Caco-2 (cell line): ENCODE results near the gene SOX21. TPM values are rescaled to one million over a fixed set of nuclear protein-coding genes. Genes with fewer than 3 reads are reported as not detected.

Experiments used
- BruUV-seq: library from RNA; stranded (reverse); fragments of 400-500 nt; replicated peaks from 2 replicates; lab custom pipeline; 2021; lab: Mats Ljungman, UMichigan
- CTCF ChIA-PET: fragments of 300-600 bp; sonication (Branson Sonifier 250); formaldehyde crosslinking; loops from one replicate; lab custom pipeline; 2022; ENCODE audit warnings: antibody characterized with exemption; lab: Charles Lee
- POLR2A ChIA-PET: fragments of 300-600 bp; sonication (Branson Sonifier 250); formaldehyde crosslinking; loops from one replicate; lab custom pipeline; 2022; ENCODE audit warnings: antibody characterized with exemption; lab: Charles Lee
- DNase-seq, 2 experiments: peaks; one replicate each; pipeline versions ENCODE4 v3.0.0 to v3.0.0-alpha.2; 2020 to 2022
- H3K27me3 ChIP-seq: replicated peaks from 2 replicates; pipeline ENCODE4 v1.6.0; 2011; ENCODE audit warnings: low read length; ENCODE audit not compliant: control insufficient read depth, insufficient read depth
- H3K36me3 ChIP-seq: 2 replicates; pipeline ENCODE4 v1.5.1; 2011; ENCODE audit warnings: low read length; ENCODE audit not compliant: control insufficient read depth, insufficient read depth
- H3K4me1 ChIP-seq: fragments of 250-450 bp; sonication (Bioruptor Pico); 2 replicates; pipeline ENCODE4 v1.5.1; 2020; ENCODE audit warnings: mild to moderate bottlenecking
- H3K4me3 ChIP-seq: 2 replicates; pipeline ENCODE4 v1.5.1; 2011; ENCODE audit warnings: low read depth, mild to moderate bottlenecking, control low read depth, low read length
- H3K9me3 ChIP-seq: fragments of 250-450 bp; sonication (Bioruptor Pico); 2 replicates; pipeline ENCODE4 v1.5.1; 2020; ENCODE audit warnings: mild to moderate bottlenecking, moderate library complexity
- H3K27ac Mint-ChIP-seq: one replicate; pipeline ENCODE4 v1.8.0; 2022; ENCODE audit warnings: mixed read lengths; ENCODE audit not compliant: unreplicated experiment
- H3K27me3 Mint-ChIP-seq: one replicate; pipeline ENCODE4 v1.8.0; 2022; ENCODE audit warnings: mixed read lengths; ENCODE audit not compliant: insufficient read depth, unreplicated experiment
- H3K36me3 Mint-ChIP-seq: one replicate; pipeline ENCODE4 v1.8.0; 2022; ENCODE audit warnings: mild to moderate bottlenecking, mixed read lengths; ENCODE audit not compliant: insufficient read depth, unreplicated experiment
- H3K4me1 Mint-ChIP-seq: one replicate; pipeline ENCODE4 v1.8.0; 2022; ENCODE audit warnings: low read depth, mixed read lengths; ENCODE audit not compliant: unreplicated experiment
- H3K4me3 Mint-ChIP-seq: one replicate; pipeline ENCODE4 v1.8.0; 2022; ENCODE audit warnings: mild to moderate bottlenecking, moderate library complexity, mixed read lengths; ENCODE audit not compliant: unreplicated experiment
- H3K9me3 Mint-ChIP-seq: one replicate; pipeline ENCODE4 v1.8.0; 2022; ENCODE audit warnings: mixed read lengths; ENCODE audit not compliant: unreplicated experiment
- intact Hi-C: fragments of 100-400 bp; cut with micrococcal nuclease; formaldehyde crosslinking; loops from one replicate; pipeline ENCODE4 v1.10.0; 2022; ENCODE audit not compliant: unreplicated experiment
- total RNA-seq: library from RNA; stranded (reverse); gene quantifications from 2 replicates; pipeline ENCODE4 v1.2.3, GENCODE V29; 2022
- TF ChIP-seq, protein P1 (sequence below), 2 experiments: fragments of 200-600 bp in 1 of 2; IDR thresholded peaks; 1 replicate in 1 of 2; 2 replicates in 1 of 2; pipeline versions ENCODE4 v1.5.1 to v1.8.0; 2011 to 2022; ENCODE audit warnings: antibody characterized with exemption in 1 of 2, control low read depth in 1 of 2, inconsistent platforms in 1 of 2, low read depth in 1 of 2, low read length in 1 of 2, mild to moderate bottlenecking in 1 of 2, moderate library complexity in 1 of 2; ENCODE audit not compliant: insufficient read depth in 1 of 2, severe bottlenecking in 1 of 2, unreplicated experiment in 1 of 2

SOX21 gene
- total RNA-seq, 1 experiment from 2014 or later, result 0.14 TPM

DNA sequence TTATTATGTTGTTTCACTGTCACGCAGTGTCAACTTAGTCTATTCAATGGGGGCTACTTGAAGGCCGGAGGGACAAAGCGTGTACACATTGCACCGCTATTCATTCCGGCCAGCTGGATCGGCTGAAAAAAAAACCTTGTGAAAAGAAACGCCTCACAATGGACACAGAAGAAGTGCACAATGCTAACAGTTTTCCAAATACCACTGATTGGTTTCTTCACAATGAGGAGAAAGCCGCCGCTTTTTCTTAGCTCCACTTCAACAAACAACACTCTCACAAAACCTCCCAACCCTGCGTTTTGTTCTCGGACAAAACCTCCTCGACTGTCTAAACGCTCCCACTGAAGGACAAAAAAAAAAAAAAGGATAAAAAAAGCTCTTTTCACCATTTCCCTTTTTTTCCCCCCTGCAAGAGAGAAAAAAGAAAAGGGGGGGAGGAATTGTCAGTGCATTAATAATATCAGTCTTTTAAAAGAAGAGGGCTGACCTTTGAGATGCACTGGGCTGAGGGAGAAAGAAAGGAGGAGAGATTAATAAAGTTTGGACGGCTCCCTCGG, 5.4 kb downstream of the SOX21 start:
- H3K27me3 Mint-ChIP-seq, result peaks cover 32% of the 10 kb centered on the region
- intact Hi-C loops, result no loop called here
- Histone ChIP-seq H3K4me1 (no peaks in the 10 kb centered on the region), H3K27me3 (peaks cover 2% of the 10 kb centered on the region), H3K4me3 (no peak overlapping the region), H3K36me3 (no peaks in the 10 kb centered on the region), H3K9me3 (no peaks in the 10 kb centered on the region)
- no TSS peak for BruUV-seq
- TF ChIP-seq, protein P1, sequence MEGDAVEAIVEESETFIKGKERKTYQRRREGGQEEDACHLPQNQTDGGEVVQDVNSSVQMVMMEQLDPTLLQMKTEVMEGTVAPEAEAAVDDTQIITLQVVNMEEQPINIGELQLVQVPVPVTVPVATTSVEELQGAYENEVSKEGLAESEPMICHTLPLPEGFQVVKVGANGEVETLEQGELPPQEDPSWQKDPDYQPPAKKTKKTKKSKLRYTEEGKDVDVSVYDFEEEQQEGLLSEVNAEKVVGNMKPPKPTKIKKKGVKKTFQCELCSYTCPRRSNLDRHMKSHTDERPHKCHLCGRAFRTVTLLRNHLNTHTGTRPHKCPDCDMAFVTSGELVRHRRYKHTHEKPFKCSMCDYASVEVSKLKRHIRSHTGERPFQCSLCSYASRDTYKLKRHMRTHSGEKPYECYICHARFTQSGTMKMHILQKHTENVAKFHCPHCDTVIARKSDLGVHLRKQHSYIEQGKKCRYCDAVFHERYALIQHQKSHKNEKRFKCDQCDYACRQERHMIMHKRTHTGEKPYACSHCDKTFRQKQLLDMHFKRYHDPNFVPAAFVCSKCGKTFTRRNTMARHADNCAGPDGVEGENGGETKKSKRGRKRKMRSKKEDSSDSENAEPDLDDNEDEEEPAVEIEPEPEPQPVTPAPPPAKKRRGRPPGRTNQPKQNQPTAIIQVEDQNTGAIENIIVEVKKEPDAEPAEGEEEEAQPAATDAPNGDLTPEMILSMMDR (IDR thresholded peaks at IDR 0.05; ENCODE audit: insufficient read depth in 1 of 2, low read depth in 1 of 2, low read length in 1 of 2, severe bottlenecking in 1 of 2, unreplicated experiment in 1 of 2), result no peak
- no peak for DNase-seq
- ChIA-PET POLR2A (no interaction called here), CTCF (interaction anchor here (0.7 kb wide), 1 partner anchor 28 kb away, joined by 5 read pairs; no protein-coding TSS in a partner anchor)
- H3K36me3 Mint-ChIP-seq, result no peaks in the 10 kb centered on the region
- no peak overlapping the region for H3K4me3 Mint-ChIP-seq
- H3K27ac Mint-ChIP-seq, result no peak overlapping the region
- H3K4me1 Mint-ChIP-seq, result no peaks in the 10 kb centered on the region
- H3K9me3 Mint-ChIP-seq, result no peaks in the 10 kb centered on the region

DNA sequence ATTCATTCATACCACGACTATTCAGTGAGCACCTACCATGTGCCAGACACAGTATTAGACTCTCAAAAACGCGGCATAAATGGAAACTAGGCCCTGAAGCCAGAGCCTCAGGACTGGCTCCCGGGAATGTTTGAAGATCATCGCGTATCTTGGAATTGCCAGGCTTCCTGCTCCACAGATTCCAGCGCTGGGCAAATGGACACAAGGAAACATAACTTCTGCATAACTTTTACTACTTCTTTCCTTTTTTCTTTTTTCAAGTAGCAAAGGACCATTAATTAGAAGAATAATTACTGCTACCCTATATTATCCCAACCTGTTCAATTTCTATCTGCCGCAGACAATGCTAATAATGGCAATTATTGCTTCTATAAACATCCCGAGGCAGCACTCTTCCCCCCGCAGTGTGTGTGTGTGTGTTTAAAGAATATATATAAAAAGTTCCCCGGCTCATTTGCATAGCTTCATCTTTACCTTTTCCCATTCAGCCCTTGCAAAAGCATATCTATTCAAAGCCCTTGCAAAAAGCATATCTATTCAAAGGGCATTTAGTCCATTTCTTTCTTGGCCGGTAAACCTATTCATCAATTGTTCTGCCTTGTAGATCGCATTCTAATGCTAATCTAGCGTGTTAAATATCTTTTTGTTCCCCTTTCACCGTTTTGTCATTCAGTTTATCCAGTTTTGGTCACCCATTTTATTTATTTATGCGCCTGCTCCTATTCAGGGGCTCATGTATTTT, 6.1 kb downstream of the SOX21 start:
- CTCF ChIA-PET, result interaction anchor here (0.7 kb wide), 1 partner anchor 27 kb away, joined by 5 read pairs; no protein-coding TSS in a partner anchor
- H3K9me3 ChIP-seq, result no peaks in the 10 kb centered on the region
- Mint-ChIP-seq H3K27ac (no peak overlapping the region), H3K36me3 (no peaks in the 10 kb centered on the region), H3K9me3 (no peaks in the 10 kb centered on the region), H3K27me3 (peaks cover 32% of the 10 kb centered on the region), H3K4me3 (no peak overlapping the region), H3K4me1 (no peaks in the 10 kb centered on the region)
- H3K4me1 ChIP-seq, result no peaks in the 10 kb centered on the region
- H3K27me3 ChIP-seq, result no peaks in the 10 kb centered on the region; the same call in 1 of the 2 replicates
- intact Hi-C loops, result no loop called here
- no peaks in the 10 kb centered on the region for H3K36me3 ChIP-seq
- no peak overlapping the region for H3K4me3 ChIP-seq
- TF ChIP-seq, protein P1 (IDR thresholded peaks at IDR 0.05; ENCODE audit: insufficient read depth in 1 of 2, low read depth in 1 of 2, low read length in 1 of 2, severe bottlenecking in 1 of 2, unreplicated experiment in 1 of 2), result no peak
- no TSS peak for BruUV-seq
- POLR2A ChIA-PET, result no interaction called here
- DNase-seq, result no peak

DNA sequence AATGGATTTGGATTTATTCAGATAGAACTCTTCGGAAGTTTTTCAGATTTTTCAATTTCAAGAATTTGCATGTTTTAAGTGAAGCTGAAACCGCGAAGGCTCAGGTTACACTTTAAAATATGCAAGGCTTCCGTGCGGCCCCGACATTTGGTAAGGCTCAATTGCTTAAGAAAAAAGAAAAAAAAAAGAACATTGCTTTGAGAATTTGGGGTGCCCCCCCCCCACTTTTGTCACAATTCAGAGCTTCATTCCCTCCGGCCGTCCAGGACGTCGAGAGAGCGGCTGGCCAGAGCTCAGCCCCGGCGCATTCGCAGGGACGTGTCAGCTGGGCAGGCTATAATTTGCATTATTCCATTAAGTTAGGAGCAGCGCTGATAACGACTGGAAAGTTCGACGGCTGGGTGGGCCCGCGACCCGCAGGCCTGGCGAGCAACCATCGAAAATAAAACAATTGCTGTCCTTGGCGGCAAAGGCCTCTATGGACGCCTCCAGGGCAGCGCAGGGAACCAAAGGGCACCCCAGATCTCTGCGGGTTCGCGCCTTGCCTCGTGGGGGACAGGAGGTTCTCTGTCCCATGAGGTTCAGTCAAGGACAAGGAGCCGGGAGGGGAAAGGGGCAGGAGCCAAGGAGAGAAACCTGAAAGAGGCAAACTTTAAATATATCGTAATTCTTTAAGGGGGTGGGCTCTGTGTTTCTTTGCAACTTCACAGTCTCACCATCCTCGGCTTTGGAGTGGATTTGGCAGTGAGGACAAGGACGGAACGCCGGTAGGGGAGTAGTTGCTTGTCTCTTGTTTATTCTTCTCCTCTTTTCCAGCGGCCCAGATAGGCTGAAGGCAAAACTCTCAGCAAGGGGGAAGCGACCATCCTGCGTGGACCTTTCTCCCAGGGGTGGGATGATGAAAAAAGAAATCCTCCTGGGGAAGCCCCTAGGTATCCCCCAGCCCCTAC, 7.0 kb downstream of the SOX21 start:
- no peaks in the 10 kb centered on the region for H3K36me3 ChIP-seq
- H3K27ac Mint-ChIP-seq, result no peak overlapping the region
- no peak overlapping the region for H3K4me3 ChIP-seq
- no TSS peak for BruUV-seq
- no peak for DNase-seq
- H3K4me1 Mint-ChIP-seq, result no peaks in the 10 kb centered on the region
- ChIA-PET CTCF (no interaction called here), POLR2A (no interaction called here)
- H3K27me3 ChIP-seq, result no peaks in the 10 kb centered on the region; the same call in 1 of the 2 replicates
- H3K4me1 ChIP-seq, result no peaks in the 10 kb centered on the region
- TF ChIP-seq, protein P1 (IDR thresholded peaks at IDR 0.05; ENCODE audit: insufficient read depth in 1 of 2, low read depth in 1 of 2, low read length in 1 of 2, severe bottlenecking in 1 of 2, unreplicated experiment in 1 of 2), result no peak
- H3K9me3 Mint-ChIP-seq, result no peaks in the 10 kb centered on the region
- H3K4me3 Mint-ChIP-seq, result no peak overlapping the region
- H3K9me3 ChIP-seq, result no peaks in the 10 kb centered on the region
- H3K27me3 Mint-ChIP-seq, result peaks cover 31% of the 10 kb centered on the region
- intact Hi-C loops, result no loop called here
- H3K36me3 Mint-ChIP-seq, result no peaks in the 10 kb centered on the region
